AG09319 (cell line): Measurements from ENCODE around the gene CLEC16A.
A peak's percentile ranks its signal among the peaks of the same experiment; 100 is the strongest.

Experiments used
- DNase-seq: peaks from one replicate; pipeline ENCODE4 v3.0.0-alpha.2; 2010; ENCODE audit warnings: low read depth; ENCODE audit errors: extremely low read depth
- CTCF ChIP-seq: IDR thresholded peaks from 2 replicates; pipeline ENCODE4 v1.5.1; 2011; ENCODE audit warnings: low read depth, mild to moderate bottlenecking, inconsistent platforms, low read length, moderate library complexity

The CLEC16A gene

DNA sequence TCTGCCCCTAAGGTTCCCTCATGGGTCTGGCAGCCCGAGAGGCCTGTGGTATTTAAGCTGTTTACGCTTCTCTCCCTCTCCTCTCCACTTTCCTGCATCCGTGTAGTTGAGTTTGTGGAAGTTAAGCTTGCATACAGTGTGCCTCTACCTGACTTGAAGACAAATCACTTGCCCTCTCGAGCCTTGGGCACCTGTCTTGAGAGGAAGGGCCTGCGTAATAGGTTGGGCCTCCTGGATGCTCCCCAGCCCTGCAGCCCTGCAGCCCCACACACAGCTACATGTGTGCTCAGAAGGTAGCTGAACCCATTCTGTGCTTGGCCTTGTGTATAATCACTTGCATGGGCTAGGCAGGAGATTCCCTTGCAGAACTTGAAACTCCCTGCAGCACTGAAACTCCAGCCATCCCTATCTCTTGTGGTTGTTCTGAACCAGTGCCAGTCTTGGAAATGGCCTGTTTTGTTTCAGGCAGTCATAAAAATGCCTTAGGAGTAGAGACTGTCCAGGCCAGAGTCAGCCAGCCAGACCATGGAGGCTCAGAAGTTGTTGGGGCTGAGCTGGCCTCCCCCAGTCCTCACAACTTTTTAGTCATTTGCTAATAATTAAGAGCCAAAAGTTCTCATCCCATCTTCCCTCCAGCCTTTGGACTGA is 134.6 kb downstream of the CLEC16A start:
- peak; percentile 54 for DNase-seq
- TF ChIP-seq CTCF = no peak

- no peak for TF ChIP-seq CTCF
- DNase-seq = peak; percentile 57
Observed at GRCh38 chr16:11079652-11080187, 135.4 kb downstream of the CLEC16A start.

GRCh38 chr16:11080327-11080967 is 136.1 kb downstream of the CLEC16A start:
- DNase-seq = no peak
- TF ChIP-seq CTCF = no peak

DNA sequence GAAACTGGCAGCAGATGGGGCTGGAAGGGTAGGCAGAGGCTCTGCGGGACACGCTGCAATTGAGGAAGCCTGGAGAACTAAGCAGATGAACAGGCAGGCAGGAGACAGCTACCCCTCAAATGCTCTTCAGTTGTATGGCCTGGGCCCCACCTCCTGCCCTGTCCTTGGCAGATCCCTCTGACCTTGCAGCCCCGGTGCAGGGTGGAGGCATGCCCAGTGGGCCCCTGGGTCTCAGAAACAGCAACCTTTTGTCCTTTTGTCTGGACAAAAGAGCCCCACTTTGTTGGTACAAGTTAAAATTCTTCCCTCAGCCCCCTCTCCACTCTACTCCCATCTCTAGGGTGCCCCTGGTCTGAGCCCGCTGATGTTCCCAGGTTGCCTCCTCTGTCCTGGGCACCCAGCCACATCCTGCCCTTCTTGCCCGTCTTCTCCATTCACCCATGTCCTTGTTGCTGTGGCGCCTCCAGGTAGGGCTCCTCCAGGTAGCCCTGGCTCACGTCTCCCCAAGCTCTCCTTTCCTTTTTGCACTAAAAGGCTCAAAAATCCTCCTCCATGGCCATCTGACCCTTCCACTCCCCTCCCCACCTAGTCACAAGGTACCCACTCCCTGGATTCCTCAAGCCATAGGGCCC is 136.8 kb downstream of the CLEC16A start:
- no peak for DNase-seq
- TF ChIP-seq CTCF = no peak

DNA sequence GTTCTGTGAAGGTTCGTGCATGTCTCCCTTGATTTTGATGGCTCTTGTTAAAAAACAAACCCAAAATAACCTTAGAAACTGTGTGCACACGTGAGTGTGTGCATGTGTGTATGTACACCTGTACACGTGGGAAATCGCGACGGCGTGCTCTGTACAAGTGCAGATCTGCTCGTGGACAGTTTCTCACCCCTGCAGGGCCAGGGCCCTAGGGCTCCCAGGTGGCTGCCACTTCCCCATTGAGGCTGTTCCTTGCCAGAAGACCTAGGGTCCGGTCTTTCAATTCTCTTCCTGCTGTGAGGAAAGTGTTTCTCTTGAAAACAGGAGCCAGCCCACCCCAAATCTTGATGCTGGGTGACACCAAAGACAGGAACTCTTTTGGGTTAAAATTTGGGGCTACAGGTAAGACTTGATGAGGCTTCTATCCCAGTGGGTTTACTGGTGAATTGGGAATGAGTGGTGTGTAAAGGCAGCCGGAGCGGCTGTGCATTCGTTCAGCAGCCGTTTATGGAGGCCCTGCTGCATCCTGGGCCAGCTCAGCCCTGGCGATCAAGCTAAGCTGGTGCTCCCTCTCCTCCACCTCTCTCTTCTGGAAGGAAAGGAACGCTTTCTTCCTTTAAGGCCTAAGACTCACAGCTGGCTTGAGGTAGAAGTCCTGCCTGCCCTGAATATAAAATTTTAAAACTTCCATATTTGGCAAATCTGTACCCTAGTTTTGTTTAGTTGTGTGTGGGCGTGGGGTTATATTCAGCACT is 137.9 kb downstream of the CLEC16A start:
- DNase-seq = no peak
- TF ChIP-seq CTCF = no peak

DNA sequence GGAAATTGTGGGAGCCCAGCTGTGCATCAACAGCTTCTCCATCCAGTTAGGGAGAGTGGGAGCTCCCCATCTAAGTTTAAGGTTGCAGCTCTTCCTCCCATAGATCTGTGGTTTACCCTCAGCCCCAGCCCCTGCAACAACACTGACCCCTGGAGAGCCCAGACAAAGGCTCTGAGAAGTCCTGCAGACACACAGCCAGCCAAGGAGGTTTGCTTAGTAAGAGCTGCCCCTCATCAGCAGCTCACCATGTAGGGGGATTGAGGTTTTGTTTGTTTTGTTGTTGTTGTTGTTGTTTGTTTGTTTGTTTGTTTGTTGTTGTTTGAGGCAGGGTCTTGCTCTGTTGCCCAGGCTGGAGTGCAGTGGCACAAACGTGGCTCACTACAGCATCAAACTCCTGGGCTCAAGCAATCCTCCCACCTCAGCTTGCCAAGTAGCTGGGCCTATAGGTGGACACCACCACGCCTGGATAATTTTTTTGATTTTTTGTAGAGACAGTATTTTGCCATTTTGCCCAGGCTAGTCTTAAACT is 138.6 kb downstream of the CLEC16A start:
- no peak for TF ChIP-seq CTCF
- no peak for DNase-seq
